GM12878 (cell line): Measurements from ENCODE around the gene SLC51A. TPM values are rescaled to one million over a fixed set of nuclear protein-coding genes. Genes with fewer than 3 reads are reported as not detected.
A peak's percentile ranks its signal among the peaks of the same experiment; 100 is the strongest.

ENCODE experiments used
- BMI1 ChIP-seq: fragments of 450-650 bp; IDR thresholded peaks from 2 replicates; pipeline ENCODE4 v1.6.1; 2016; ENCODE audit warnings: mild to moderate bottlenecking, moderate library complexity, borderline replicate concordance
- BRCA1 ChIP-seq: IDR thresholded peaks from 2 replicates; pipeline ENCODE4 v1.6.1; 2011; ENCODE audit warnings: low read depth, low read length, improper control_type of control experiment
- CREM ChIP-seq: IDR thresholded peaks from 2 replicates; pipeline ENCODE4 v1.6.1; 2014; ENCODE audit warnings: antibody characterized with exemption, low read depth
- EP300 ChIP-seq, 2 experiments: fragments of 150-350 bp in 1 of 2; IDR thresholded peaks; 2 replicates each; pipeline ENCODE4 v1.6.1; 2011 to 2012; ENCODE audit warnings: low read depth in 2 of 2, low read length in 2 of 2, borderline replicate concordance in 1 of 2, improper control_type of control experiment in 1 of 2, inconsistent platforms in 1 of 2; ENCODE audit not compliant: control insufficient read depth in 1 of 2
- ESRRA ChIP-seq: IDR thresholded peaks from 2 replicates; pipeline ENCODE4 v1.6.1; 2012; ENCODE audit warnings: mild to moderate bottlenecking, low read length, improper control_type of control experiment
- GABPA ChIP-seq: IDR thresholded peaks from 2 replicates; pipeline ENCODE4 v1.6.1; 2014; ENCODE audit warnings: antibody characterized with exemption, low read depth, mild to moderate bottlenecking, inconsistent platforms
- IRF4 ChIP-seq: IDR thresholded peaks from 2 replicates; pipeline ENCODE4 v1.6.1; 2011; ENCODE audit warnings: low read depth, low read length
- MTA2 ChIP-seq: fragments of 450-650 bp; IDR thresholded peaks from 2 replicates; pipeline ENCODE4 v1.6.1; 2016; ENCODE audit warnings: low read depth, mild to moderate bottlenecking, moderate library complexity
- MYC ChIP-seq: IDR thresholded peaks from 2 replicates; pipeline ENCODE4 v1.6.1; 2011; ENCODE audit warnings: mild to moderate bottlenecking, low read length, moderate library complexity, inconsistent platforms; ENCODE audit not compliant: insufficient read depth, insufficient replicate concordance, insufficient read length, severe bottlenecking
- NBN ChIP-seq: fragments of 450-650 bp; IDR thresholded peaks from 2 replicates; pipeline ENCODE4 v1.6.1; 2016
- NR2C1 ChIP-seq: fragments of 450-650 bp; IDR thresholded peaks from 2 replicates; pipeline ENCODE4 v1.6.1; 2017; ENCODE audit warnings: antibody characterized with exemption, mild to moderate bottlenecking, moderate library complexity
- POLR2AphosphoS2 ChIP-seq: IDR thresholded peaks from 2 replicates; pipeline ENCODE4 v1.6.1; 2011; ENCODE audit warnings: low read depth, mild to moderate bottlenecking, low read length, improper control_type of control experiment, moderate library complexity
- SIN3A ChIP-seq: IDR thresholded peaks from 2 replicates; pipeline ENCODE4 v1.6.1; 2012; ENCODE audit warnings: low read depth, low read length, improper control_type of control experiment
- SKIL ChIP-seq: fragments of 450-650 bp; IDR thresholded peaks from 2 replicates; pipeline ENCODE4 v1.6.1; 2017; ENCODE audit warnings: mild to moderate bottlenecking, low read depth, inconsistent platforms; ENCODE audit not compliant: poor library complexity, severe bottlenecking
- SMAD5 ChIP-seq: IDR thresholded peaks from 2 replicates; pipeline ENCODE4 v1.6.1; 2016; ENCODE audit warnings: antibody characterized with exemption, low read depth
- TARDBP ChIP-seq: IDR thresholded peaks from 2 replicates; pipeline ENCODE4 v1.6.1; 2016; ENCODE audit warnings: borderline replicate concordance
- WRNIP1 ChIP-seq: IDR thresholded peaks from 2 replicates; pipeline ENCODE4 v1.6.1; 2011; ENCODE audit warnings: low read depth, low read length, improper control_type of control experiment, borderline replicate concordance
- ZNF207 ChIP-seq: fragments of 450-650 bp; IDR thresholded peaks from 2 replicates; pipeline ENCODE4 v1.6.1; 2014; ENCODE audit warnings: antibody characterized with exemption, mild to moderate bottlenecking, borderline replicate concordance
- ZNF24 ChIP-seq: fragments of 450-650 bp; IDR thresholded peaks from 2 replicates; pipeline ENCODE4 v1.6.1; 2017; ENCODE audit warnings: antibody characterized with exemption, mild to moderate bottlenecking
- ZNF384 ChIP-seq: IDR thresholded peaks from 2 replicates; pipeline ENCODE4 v1.6.1; 2012; ENCODE audit warnings: low read depth, mild to moderate bottlenecking, low read length, improper control_type of control experiment, borderline replicate concordance
- ZNF592 ChIP-seq: fragments of 450-650 bp; IDR thresholded peaks from 2 replicates; pipeline ENCODE4 v1.6.1; 2017; ENCODE audit warnings: mild to moderate bottlenecking, moderate library complexity
- polyA plus RNA-seq, 11 experiments: library from polyadenylated mRNA; depleted of rRNA in 4 of 11; unstranded in 6 of 11; stranded (reverse) in 5 of 11; fragments of >200 nt; fragmentation: Nextera tagmentation in 4 of 11; fragmentation: Illumina TruSeq in 1 of 11; extraction: Ambion mirVana in 4 of 11; extraction: Trizol in 1 of 11; gene quantifications; 1 replicate in 1 of 11; 2 replicates in 10 of 11; pipeline versions ENCODE4 v1.2.1 to v1.2.3, GENCODE V29; 2011 to 2016; ENCODE audit warnings: inconsistent platforms in 2 of 11, missing spikeins in 2 of 11, low read depth in 1 of 11
- total RNA-seq, 4 experiments: library from RNA; depleted of rRNA in 3 of 4; stranded (reverse); fragments of >200 nt in 3 of 4; fragmentation: Illumina TruSeq in 1 of 4; extraction: Trizol in 1 of 4; gene quantifications; 2 replicates each; pipeline versions ENCODE4 v1.2.1 to v1.2.3, GENCODE V29; 2013 to 2021
- TF ChIP-seq, protein P1 (sequence below): fragments of 450-650 bp; IDR thresholded peaks from 2 replicates; pipeline ENCODE4 v1.6.1; 2014; ENCODE audit warnings: mild to moderate bottlenecking

Gene SLC51A
- total and polyA plus RNA-seq, 10 of the 15 experiments (the other 5 are each of a cell fraction or from before 2014, with no cell fraction given) = 0.99 to 3.9 (median 2.2) TPM; not detected in 6

- TF ChIP-seq CREM (0 out of 2 replicates have a peak, but pooled peaks have one; percentile 25), EP300 (IDR thresholded peaks at IDR 0.05; ENCODE audit: borderline replicate concordance in 1 of 2, control insufficient read depth in 1 of 2, low read depth in 2 of 2, low read length in 2 of 2) (no peak; a peak in 2 of 4 replicates), POLR2AphosphoS2 (no peak), ZNF24 (no peak), MYC (no peak), WRNIP1 (no peak), BRCA1 (no peak), ZNF207 (no peak), ESRRA (no peak), SIN3A (no peak), TARDBP (no peak), ZNF592 (no peak), IRF4 (peak; percentile 26; the same call in 1 of the 2 replicates), SKIL (no peak), GABPA (no peak), ZNF384 (no peak), BMI1 (no peak), NR2C1 (no peak), MTA2 (peak; percentile 71; the same call in 1 of the 2 replicates), NBN (peak; percentile 70; the same call in 1 of the 2 replicates), SMAD5 (no peak)
- TF ChIP-seq, protein P1, sequence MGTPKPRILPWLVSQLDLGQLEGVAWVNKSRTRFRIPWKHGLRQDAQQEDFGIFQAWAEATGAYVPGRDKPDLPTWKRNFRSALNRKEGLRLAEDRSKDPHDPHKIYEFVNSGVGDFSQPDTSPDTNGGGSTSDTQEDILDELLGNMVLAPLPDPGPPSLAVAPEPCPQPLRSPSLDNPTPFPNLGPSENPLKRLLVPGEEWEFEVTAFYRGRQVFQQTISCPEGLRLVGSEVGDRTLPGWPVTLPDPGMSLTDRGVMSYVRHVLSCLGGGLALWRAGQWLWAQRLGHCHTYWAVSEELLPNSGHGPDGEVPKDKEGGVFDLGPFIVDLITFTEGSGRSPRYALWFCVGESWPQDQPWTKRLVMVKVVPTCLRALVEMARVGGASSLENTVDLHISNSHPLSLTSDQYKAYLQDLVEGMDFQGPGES = no peak
Measured at GRCh38 chr3:196186651-196187573, 29.4 kb upstream of the SLC51A start (continued).
